HG02973 (cell line): ENCODE data around the gene SNRNP200.
"Not testable (repeated sequence)": the region's sequence is repeated elsewhere in the genome, so short reads cannot be mapped to it uniquely, and the experiment has no call there.

Source experiments
- ATAC-seq: cut with Tn5 transposase; IDR thresholded peaks from one replicate; pipeline ENCODE4 v1.9.1; 2021; ENCODE audit warnings: moderate library complexity; ENCODE audit not compliant: unreplicated experiment

The SNRNP200 gene

GRCh38 chr2:96325041-96325883 lies 19.9 kb upstream of the SNRNP200 start, which contains the start of gene ITPRIPL1:
Gene ITPRIPL1, plus strand, starts transcription at chr2:96325317. Its CDS starts 523 bp downstream, at chr2:96325840.
- no peak for ATAC-seq

- no peak for ATAC-seq
These were observed 19.3 kb upstream of the SNRNP200 start for GRCh38 chr2:96324721-96325040.

GRCh38 chr2:96323849-96324248 lies 18.5 kb upstream of the SNRNP200 start:
- no peak for ATAC-seq

GRCh38 chr2:96320728-96321622 lies 15.6 kb upstream of the SNRNP200 start:
- ATAC-seq, result peak; percentile 15

GRCh38 chr2:96320326-96320725 lies 15.0 kb upstream of the SNRNP200 start:
- ATAC-seq, result no peak

GRCh38 chr2:96319396-96319795 lies 14.1 kb upstream of the SNRNP200 start:
- no peak for ATAC-seq

GRCh38 chr2:96318723-96319122 lies 13.4 kb upstream of the SNRNP200 start:
- ATAC-seq, result no peak

GRCh38 chr2:96317584-96317997 lies 12.2 kb upstream of the SNRNP200 start:
- ATAC-seq, result no peak

- ATAC-seq, result no peak
These were observed 11.7 kb upstream of the SNRNP200 start for GRCh38 chr2:96316999-96317398.

- ATAC-seq, result no peak
These were observed 10.2 kb upstream of the SNRNP200 start for GRCh38 chr2:96315400-96316071.

GRCh38 chr2:96315005-96315399 lies 9.7 kb upstream of the SNRNP200 start:
- ATAC-seq, result no peak

GRCh38 chr2:96308248-96308647 lies 2.9 kb upstream of the SNRNP200 start:
- ATAC-seq, result no peak

- ATAC-seq, result no peak
These were observed 1.0 kb upstream of the SNRNP200 start for GRCh38 chr2:96306370-96306769.

GRCh38 chr2:96305979-96306308 lies 598 bp upstream of the SNRNP200 start:
- ATAC-seq, result peak; percentile 7

GRCh38 chr2:96304606-96305005 lies 740 bp downstream of the SNRNP200 start:
- ATAC-seq, result no peak

- ATAC-seq, result no peak
These were observed 3.5 kb downstream of the SNRNP200 start for GRCh38 chr2:96301865-96302264.

- ATAC-seq, result no peak
These were observed 8.4 kb downstream of the SNRNP200 start for GRCh38 chr2:96296925-96297324.

- ATAC-seq, result not testable (repeated sequence)
These were observed 11.1 kb downstream of the SNRNP200 start for GRCh38 chr2:96294271-96294670.

GRCh38 chr2:96291751-96292150 lies 13.6 kb downstream of the SNRNP200 start:
- ATAC-seq, result no peak

GRCh38 chr2:96287273-96287856 lies 18.0 kb downstream of the SNRNP200 start:
- no peak for ATAC-seq
